CD8-positive, alpha-beta memory T cell (primary cell): ENCODE measurements around the gene COX5A. TPM values are rescaled to one million over a fixed set of nuclear protein-coding genes. Genes with fewer than 3 reads are reported as not detected.

Experiments used
- CTCF ChIA-PET: fragments of 350-600 bp; sonication (Branson Sonifier 250); formaldehyde crosslinking; loops from one replicate; lab custom pipeline; 2021; ENCODE audit warnings: antibody characterized with exemption; lab: Charles Lee
- POLR2A ChIA-PET: fragments of 350-600 bp; sonication (Branson Sonifier 250); formaldehyde crosslinking; loops from one replicate; lab custom pipeline; 2021; ENCODE audit warnings: antibody characterized with exemption; lab: Charles Lee
- DNase-seq, 5 donors: peaks; one replicate each; pipeline versions ENCODE4 v3.0.0 to v3.0.0-alpha.2; 2020 to 2022; ENCODE audit warnings: mixed read lengths in 1 of 5
- H3K27ac ChIP-seq: one replicate; pipeline ENCODE4 v1.7.0; 2013; ENCODE audit warnings: low read depth, mild to moderate bottlenecking, low read length, moderate library complexity
- H3K27me3 ChIP-seq: 2 replicates; pipeline ENCODE4 v1.7.0; 2013; ENCODE audit warnings: low read length, mild to moderate bottlenecking; ENCODE audit not compliant: insufficient read depth, poor library complexity, severe bottlenecking
- H3K36me3 ChIP-seq: 2 replicates; pipeline ENCODE4 v1.7.0; 2013; ENCODE audit warnings: mild to moderate bottlenecking, low read length, moderate library complexity; ENCODE audit not compliant: insufficient read depth
- H3K4me1 ChIP-seq: 2 replicates; pipeline ENCODE4 v1.7.0; 2013; ENCODE audit warnings: mild to moderate bottlenecking, low read length, moderate library complexity; ENCODE audit not compliant: insufficient read depth
- H3K4me3 ChIP-seq: 2 replicates; pipeline ENCODE4 v1.7.0; 2013; ENCODE audit warnings: mild to moderate bottlenecking, low read length
- H3K9me3 ChIP-seq: 2 replicates; pipeline ENCODE4 v1.7.0; 2013; ENCODE audit warnings: mild to moderate bottlenecking, low read length
- H3K27ac Mint-ChIP-seq, 8 donors: one replicate each; pipeline ENCODE4 v1.8.0; 2020 to 2021; ENCODE audit warnings: mixed read lengths in 8 of 8, mild to moderate bottlenecking in 6 of 8, inconsistent platforms in 3 of 8, moderate library complexity in 3 of 8
- H3K27me3 Mint-ChIP-seq, 2 donors: one replicate each; pipeline ENCODE4 v1.8.0; 2020 to 2021; ENCODE audit warnings: mixed read lengths in 2 of 2, mild to moderate bottlenecking in 1 of 2, moderate library complexity in 1 of 2
- H3K36me3 Mint-ChIP-seq, 3 donors: one replicate each; pipeline ENCODE4 v1.8.0; 2020 to 2021; ENCODE audit warnings: mixed read lengths in 3 of 3, inconsistent platforms in 1 of 3, mild to moderate bottlenecking in 1 of 3
- H3K4me1 Mint-ChIP-seq, 3 donors: one replicate each; pipeline ENCODE4 v1.8.0; 2020 to 2021; ENCODE audit warnings: mixed read lengths in 3 of 3, inconsistent platforms in 1 of 3, mild to moderate bottlenecking in 1 of 3
- H3K4me3 Mint-ChIP-seq, 7 donors: one replicate each; pipeline ENCODE4 v1.8.0; 2020 to 2021; ENCODE audit warnings: mixed read lengths in 7 of 7, mild to moderate bottlenecking in 6 of 7, moderate library complexity in 4 of 7, inconsistent platforms in 2 of 7
- H3K9me3 Mint-ChIP-seq, 5 donors: one replicate each; pipeline ENCODE4 v1.8.0; 2020 to 2022; ENCODE audit warnings: mixed read lengths in 5 of 5, mild to moderate bottlenecking in 3 of 5, moderate library complexity in 2 of 5, inconsistent platforms in 1 of 5
- polyA plus RNA-seq: library from polyadenylated mRNA; unstranded; fragments of 300-500 nt; fragmentation: Illumina TruSeq; gene quantifications from one replicate; pipeline ENCODE4 v1.2.3, GENCODE V29; 2021
- total RNA-seq, 2 experiments: library from RNA; stranded (reverse); gene quantifications; one replicate each; pipeline ENCODE4 v1.2.3, GENCODE V29; 2021

COX5A gene
- total RNA-seq = 100 to 1,000 TPM; 326 to 362 TPM
- 351 TPM for polyA plus RNA-seq

DNA sequence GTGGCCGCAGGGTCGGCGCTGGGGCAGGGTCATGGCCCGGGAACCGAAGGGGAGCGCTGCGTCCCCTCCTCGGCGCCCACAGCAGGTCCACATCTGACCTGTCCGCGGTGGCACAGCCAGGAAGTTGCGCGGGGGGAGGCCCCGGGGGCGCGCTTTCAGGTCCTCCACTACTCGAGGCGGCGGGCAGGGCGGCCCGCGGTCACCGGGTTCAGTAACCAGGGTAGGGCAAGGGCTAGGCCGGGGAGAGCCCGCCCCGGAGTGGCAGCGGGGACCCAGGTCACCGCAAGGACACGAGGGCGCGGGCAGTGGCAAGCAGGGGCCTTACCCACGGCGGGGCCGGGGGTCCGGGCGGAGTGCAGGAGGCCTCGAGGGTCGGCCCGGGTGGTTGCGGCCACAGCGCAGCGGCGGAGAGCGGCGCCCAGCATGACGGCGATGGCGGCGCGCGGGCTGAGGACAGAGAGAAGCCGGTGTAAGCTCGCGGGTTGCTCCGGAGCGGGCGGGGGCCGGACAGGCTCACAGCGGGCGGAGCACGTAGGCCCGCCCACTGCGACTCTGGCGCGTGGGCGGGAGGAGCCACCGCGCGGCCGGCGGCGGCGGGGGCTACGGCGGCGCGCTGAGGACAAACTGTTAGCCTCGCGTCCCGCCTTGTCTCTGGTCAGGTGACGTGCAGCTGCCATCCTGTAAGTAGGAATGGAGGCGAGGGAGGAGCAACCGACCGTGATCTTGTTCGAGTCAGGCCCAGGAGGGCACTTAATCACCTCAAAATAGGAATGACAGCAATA lies at the start of gene COX5A:
COX5A (minus strand) TSS at position 484 of the 782 bp plus-strand sequence; CDS start at position 425, 59 bp downstream.
- peaks cover 0 to 6% (median 0%) of the 10 kb centered on the region in 3 donors for H3K36me3 Mint-ChIP-seq
- peak; percentile 86 to 94 (median 93) for DNase-seq
- H3K27me3 ChIP-seq = no peaks in the 10 kb centered on the region
- H3K4me1 Mint-ChIP-seq = peaks cover 25 to 39% (median 31%) of the 10 kb centered on the region in 3 donors
- no peaks in the 10 kb centered on the region for H3K9me3 Mint-ChIP-seq
- H3K4me1 ChIP-seq = peaks cover 23% of the 10 kb centered on the region
- peaks cover 0 to 4% of the 10 kb centered on the region in 2 donors for H3K27me3 Mint-ChIP-seq
- peak within 1 kb of the TSS; percentile 86 for H3K27ac ChIP-seq
- ChIA-PET POLR2A (interaction anchor here (0.8 to 1.2 kb wide), 11 partner anchors 8 to 323 kb away, joined by 3 to 8 read pairs (median 4); partner anchors contain the start of genes FAM219B, MPI and RPP25), CTCF (interaction anchor here (0.9 to 1.5 kb wide), 6 partner anchors 12 to 167 kb away, joined by 3 to 8 read pairs (median 4); no protein-coding TSS in a partner anchor)
- no peaks in the 10 kb centered on the region for H3K9me3 ChIP-seq
- H3K4me3 Mint-ChIP-seq = peak within 1 kb of the TSS; percentile 91 to 98 (median 94)
- H3K36me3 ChIP-seq = no peaks in the 10 kb centered on the region
- peak within 1 kb of the TSS; percentile 50 to 94 (median 90) for H3K27ac Mint-ChIP-seq
- H3K4me3 ChIP-seq = peak within 1 kb of the TSS; percentile 67

DNA sequence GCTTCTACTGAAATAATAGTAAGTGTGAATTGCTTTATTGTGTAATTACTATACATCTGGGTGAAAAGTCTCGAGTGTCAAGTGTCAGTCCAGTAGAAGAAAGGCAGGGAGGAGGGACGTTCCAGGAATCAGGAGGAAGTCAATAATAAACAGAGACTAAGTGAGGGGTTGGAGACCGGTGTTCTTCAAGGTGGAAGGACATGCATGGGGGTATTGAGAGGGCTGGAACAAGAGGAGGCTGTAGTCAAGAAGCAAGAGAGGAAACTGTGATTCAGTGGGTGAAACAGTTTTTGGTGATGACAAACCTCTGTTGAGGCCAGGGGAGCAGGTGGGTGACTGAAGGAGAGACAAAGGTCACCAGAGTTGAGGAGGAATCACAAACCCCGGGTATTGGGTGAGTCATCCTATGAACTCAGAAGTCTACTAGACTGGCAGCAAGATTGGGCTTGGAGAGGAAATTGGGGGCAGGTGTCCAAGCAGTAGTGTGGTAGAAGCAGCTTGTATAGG lies 45.9 kb upstream of the COX5A start:
- Histone ChIP-seq H3K9me3 (no peaks in the 10 kb centered on the region), H3K36me3 (no peaks in the 10 kb centered on the region), H3K27ac (no peak overlapping the region), H3K4me3 (no peak overlapping the region), H3K27me3 (no peaks in the 10 kb centered on the region), H3K4me1 (no peaks in the 10 kb centered on the region)
- no peak overlapping the region for H3K4me3 Mint-ChIP-seq
- no peaks in the 10 kb centered on the region for H3K4me1 Mint-ChIP-seq
- H3K27me3 Mint-ChIP-seq = peaks cover 18 to 36% of the 10 kb centered on the region in 2 donors
- no peak overlapping the region for H3K27ac Mint-ChIP-seq
- no peak for DNase-seq
- CTCF ChIA-PET = no interaction called here
- no peaks in the 10 kb centered on the region for H3K36me3 Mint-ChIP-seq
- H3K9me3 Mint-ChIP-seq = no peaks in the 10 kb centered on the region
- POLR2A ChIA-PET = no interaction called here

GRCh38 chr15:74982183-74982582 lies 44.3 kb upstream of the COX5A start:
- no peaks in the 10 kb centered on the region for H3K9me3 Mint-ChIP-seq
- H3K36me3 ChIP-seq = no peaks in the 10 kb centered on the region
- H3K4me1 Mint-ChIP-seq = no peaks in the 10 kb centered on the region
- no peaks in the 10 kb centered on the region for H3K4me1 ChIP-seq
- no peak overlapping the region for H3K4me3 ChIP-seq
- no peak overlapping the region for H3K4me3 Mint-ChIP-seq
- no peak overlapping the region for H3K27ac Mint-ChIP-seq
- no peak overlapping the region for H3K27ac ChIP-seq
- no peaks in the 10 kb centered on the region for H3K9me3 ChIP-seq
- ChIA-PET POLR2A (interaction anchor here (0.6 kb wide), 1 partner anchor 10 kb away, joined by 3 read pairs; no protein-coding TSS in a partner anchor), CTCF (no interaction called here)
- peaks cover 16 to 39% of the 10 kb centered on the region in 2 donors for H3K27me3 Mint-ChIP-seq
- no peaks in the 10 kb centered on the region for H3K36me3 Mint-ChIP-seq
- no peak for DNase-seq
- no peaks in the 10 kb centered on the region for H3K27me3 ChIP-seq

DNA sequence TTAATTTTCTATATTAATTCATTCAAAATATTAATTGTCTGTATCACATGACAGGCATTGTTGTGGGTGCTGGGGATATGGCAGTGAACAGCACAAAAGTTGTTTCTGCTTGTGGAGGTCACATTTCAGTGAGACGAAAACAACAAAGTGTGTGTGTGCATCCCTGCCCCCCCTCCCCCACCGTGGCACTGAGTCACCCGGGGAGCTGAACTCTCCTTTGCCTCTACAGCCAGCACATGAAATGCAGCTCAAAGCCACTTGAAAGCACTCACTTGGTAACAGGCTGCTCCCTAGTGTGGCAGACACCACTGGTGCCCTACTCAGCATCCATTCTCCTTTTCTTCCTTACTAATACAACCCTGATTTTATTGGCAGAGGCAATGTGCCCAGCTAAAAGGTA lies 40.6 kb upstream of the COX5A start:
- ChIA-PET POLR2A (no interaction called here), CTCF (no interaction called here)
- Histone ChIP-seq H3K36me3 (no peaks in the 10 kb centered on the region), H3K9me3 (no peaks in the 10 kb centered on the region), H3K4me3 (no peak overlapping the region), H3K27me3 (no peaks in the 10 kb centered on the region), H3K4me1 (no peaks in the 10 kb centered on the region), H3K27ac (no peak overlapping the region)
- no peak overlapping the region for H3K4me3 Mint-ChIP-seq
- no peaks in the 10 kb centered on the region for H3K36me3 Mint-ChIP-seq
- DNase-seq = no peak
- H3K27me3 Mint-ChIP-seq = peaks cover 9 to 22% of the 10 kb centered on the region in 2 donors
- no peaks in the 10 kb centered on the region for H3K4me1 Mint-ChIP-seq
- no peak overlapping the region for H3K27ac Mint-ChIP-seq
- H3K9me3 Mint-ChIP-seq = no peaks in the 10 kb centered on the region

DNA sequence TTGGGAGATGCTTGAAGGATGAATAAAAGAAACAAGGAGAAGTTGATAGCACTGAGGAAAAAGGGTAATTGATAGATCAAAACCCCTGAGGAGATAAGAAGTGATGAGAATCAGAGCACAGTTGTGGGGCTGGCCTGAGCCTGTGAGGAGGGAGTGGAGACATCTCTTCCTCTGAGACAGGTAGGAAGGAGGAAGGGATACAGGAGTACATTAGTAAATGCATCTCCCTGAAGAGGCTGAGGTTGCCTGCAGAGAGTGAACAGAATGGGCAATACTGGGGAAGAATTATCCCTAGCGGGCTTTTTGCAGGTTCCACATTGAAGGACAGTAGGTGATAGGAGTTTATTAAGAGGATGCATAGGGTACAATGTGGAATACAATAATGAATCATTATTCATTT lies 40.2 kb upstream of the COX5A start:
- no peaks in the 10 kb centered on the region for H3K4me1 Mint-ChIP-seq
- CTCF ChIA-PET = no interaction called here
- no peak for DNase-seq
- Histone ChIP-seq H3K36me3 (no peaks in the 10 kb centered on the region), H3K27me3 (no peaks in the 10 kb centered on the region), H3K4me3 (no peak overlapping the region), H3K4me1 (no peaks in the 10 kb centered on the region), H3K9me3 (no peaks in the 10 kb centered on the region), H3K27ac (no peak overlapping the region)
- peaks cover 10 to 24% of the 10 kb centered on the region in 2 donors for H3K27me3 Mint-ChIP-seq
- no peaks in the 10 kb centered on the region for H3K9me3 Mint-ChIP-seq
- no peaks in the 10 kb centered on the region for H3K36me3 Mint-ChIP-seq
- no peak overlapping the region for H3K4me3 Mint-ChIP-seq
- H3K27ac Mint-ChIP-seq = peak overlapping the region in 1 of 8 donors; percentile 18
- POLR2A ChIA-PET = no interaction called here

- Histone ChIP-seq H3K27me3 (no peaks in the 10 kb centered on the region), H3K4me3 (no peak overlapping the region), H3K36me3 (no peaks in the 10 kb centered on the region), H3K9me3 (no peaks in the 10 kb centered on the region), H3K27ac (no peak overlapping the region), H3K4me1 (no peaks in the 10 kb centered on the region)
- no peaks in the 10 kb centered on the region for H3K36me3 Mint-ChIP-seq
- no peaks in the 10 kb centered on the region for H3K4me1 Mint-ChIP-seq
- no peaks in the 10 kb centered on the region for H3K9me3 Mint-ChIP-seq
- peak overlapping the region in 1 of 8 donors; percentile 18 for H3K27ac Mint-ChIP-seq
- ChIA-PET POLR2A (no interaction called here), CTCF (no interaction called here)
- DNase-seq = no peak
- H3K4me3 Mint-ChIP-seq = no peak overlapping the region
- H3K27me3 Mint-ChIP-seq = peaks cover 14 to 28% of the 10 kb centered on the region in 2 donors
Measured at GRCh38 chr15:74977599-74977998, 39.7 kb upstream of the COX5A start.

DNA sequence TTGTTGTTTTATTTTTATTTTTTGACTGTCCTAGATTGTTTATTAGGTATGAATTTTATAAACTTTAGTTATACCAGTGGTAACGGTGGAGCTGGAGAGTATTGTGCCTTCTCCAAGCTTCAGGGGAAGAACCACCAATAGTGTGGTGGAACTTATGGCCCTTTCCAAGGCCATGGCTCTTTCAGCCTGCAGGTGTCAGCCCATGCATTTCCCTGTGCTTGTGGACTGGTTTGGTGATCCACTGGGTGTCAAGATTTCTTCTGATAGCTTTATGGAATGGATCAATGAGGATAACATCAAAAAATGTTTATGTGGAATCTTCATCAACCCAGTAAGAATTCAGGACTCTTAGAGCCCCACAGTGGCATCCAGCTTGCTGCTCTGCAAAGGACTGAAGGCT lies 38.3 kb upstream of the COX5A start:
- Histone ChIP-seq H3K4me1 (no peaks in the 10 kb centered on the region), H3K9me3 (no peaks in the 10 kb centered on the region), H3K27me3 (no peaks in the 10 kb centered on the region), H3K4me3 (no peak overlapping the region), H3K27ac (no peak overlapping the region), H3K36me3 (no peaks in the 10 kb centered on the region)
- no peak overlapping the region for H3K4me3 Mint-ChIP-seq
- no peak overlapping the region for H3K27ac Mint-ChIP-seq
- DNase-seq = no peak
- no peaks in the 10 kb centered on the region for H3K9me3 Mint-ChIP-seq
- ChIA-PET POLR2A (no interaction called here), CTCF (no interaction called here)
- no peaks in the 10 kb centered on the region for H3K36me3 Mint-ChIP-seq
- H3K4me1 Mint-ChIP-seq = no peaks in the 10 kb centered on the region
- peaks cover 11 to 26% of the 10 kb centered on the region in 2 donors for H3K27me3 Mint-ChIP-seq

GRCh38 chr15:74967670-74968069 lies 29.8 kb upstream of the COX5A start:
- H3K4me1 Mint-ChIP-seq = no peaks in the 10 kb centered on the region
- H3K36me3 ChIP-seq = no peaks in the 10 kb centered on the region
- no peak overlapping the region for H3K4me3 Mint-ChIP-seq
- H3K27ac Mint-ChIP-seq = no peak overlapping the region
- peaks cover 1 to 2% of the 10 kb centered on the region in 2 donors for H3K27me3 Mint-ChIP-seq
- H3K4me3 ChIP-seq = no peak overlapping the region
- H3K36me3 Mint-ChIP-seq = no peaks in the 10 kb centered on the region
- no peaks in the 10 kb centered on the region for H3K27me3 ChIP-seq
- no peaks in the 10 kb centered on the region for H3K9me3 Mint-ChIP-seq
- H3K27ac ChIP-seq = no peak overlapping the region
- CTCF ChIA-PET = interaction anchor here (0.8 kb wide), 1 partner anchor 10 kb away, joined by 3 read pairs; the partner anchor contains the start of gene RPP25
- POLR2A ChIA-PET = interaction anchor here (0.7 kb wide), 1 partner anchor 11 kb away, joined by 6 read pairs; no protein-coding TSS in a partner anchor
- H3K9me3 ChIP-seq = no peaks in the 10 kb centered on the region
- DNase-seq = no peak
- H3K4me1 ChIP-seq = no peaks in the 10 kb centered on the region
